ENCODE measurements around the gene CDC27.
"Not testable (repeated sequence)": the region's sequence is repeated elsewhere in the genome, so short reads cannot be mapped to it uniquely, and the experiment has no call there.

The CDC27 gene

DNA sequence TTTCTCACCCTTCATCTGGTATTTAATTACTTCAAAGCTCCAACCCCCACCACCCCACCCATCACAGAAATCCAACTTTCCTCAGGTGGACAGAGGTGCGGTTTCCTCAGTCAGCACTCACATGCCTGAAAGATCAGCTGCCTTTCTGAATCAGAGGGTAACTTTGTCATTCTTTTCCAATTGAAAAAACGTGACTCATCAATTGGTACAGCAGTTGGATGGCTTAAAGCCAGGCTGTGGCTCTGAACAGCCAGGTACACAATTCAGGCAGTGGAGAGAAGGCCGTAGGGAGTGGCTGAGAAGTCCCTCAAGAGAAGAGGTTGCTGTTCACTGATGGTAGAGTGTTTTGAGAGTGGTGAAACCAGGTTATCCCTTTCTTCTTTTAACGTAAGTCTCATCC, 118.8 kb downstream of the CDC27 start:
- DNase-seq (ENCODE audit: low read depth in 2 of 2) = not testable (repeated sequence)
